Measurements from ENCODE around the gene LPIN1.
"Not testable (repeated sequence)": the region's sequence is repeated elsewhere in the genome, so short reads cannot be mapped to it uniquely, and the experiment has no call there.

Gene LPIN1

GRCh38 chr2:11810237-11810977 is 64.0 kb downstream of the LPIN1 start:
- DNase-seq, result no peak

DNA sequence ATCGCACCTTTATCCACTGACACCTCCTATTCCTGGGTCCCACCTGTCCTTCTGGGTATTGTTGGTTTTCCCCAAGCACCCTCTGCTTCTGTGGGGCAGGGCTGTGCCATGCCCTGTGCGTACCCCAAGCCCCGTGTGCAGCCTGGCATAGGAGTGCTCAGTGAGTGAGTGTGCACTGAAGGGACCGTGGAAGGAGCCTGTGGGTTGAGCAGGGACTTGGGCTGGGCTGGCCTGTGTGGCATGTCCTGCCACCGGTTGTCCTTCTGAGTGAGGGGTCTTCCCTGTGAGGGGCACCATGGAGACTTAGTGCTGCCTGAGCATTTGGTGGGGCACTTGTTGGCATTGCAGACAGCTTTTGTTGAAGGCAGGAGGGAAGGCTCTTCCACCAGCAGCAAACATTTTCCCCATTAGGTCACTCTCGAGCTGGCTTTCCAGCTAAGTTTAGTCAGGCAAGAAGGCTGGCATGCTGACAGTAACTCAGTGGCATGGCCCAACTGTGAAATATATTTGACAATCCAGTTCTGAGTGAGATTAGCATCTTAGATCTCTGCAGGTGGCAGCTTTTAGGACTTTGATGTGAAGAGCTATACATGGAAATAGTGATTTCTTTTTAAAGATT is 64.7 kb downstream of the LPIN1 start:
- no peak for DNase-seq

- no peak for DNase-seq
Observed at GRCh38 chr2:11812466-11813248, 66.2 kb downstream of the LPIN1 start.

DNA sequence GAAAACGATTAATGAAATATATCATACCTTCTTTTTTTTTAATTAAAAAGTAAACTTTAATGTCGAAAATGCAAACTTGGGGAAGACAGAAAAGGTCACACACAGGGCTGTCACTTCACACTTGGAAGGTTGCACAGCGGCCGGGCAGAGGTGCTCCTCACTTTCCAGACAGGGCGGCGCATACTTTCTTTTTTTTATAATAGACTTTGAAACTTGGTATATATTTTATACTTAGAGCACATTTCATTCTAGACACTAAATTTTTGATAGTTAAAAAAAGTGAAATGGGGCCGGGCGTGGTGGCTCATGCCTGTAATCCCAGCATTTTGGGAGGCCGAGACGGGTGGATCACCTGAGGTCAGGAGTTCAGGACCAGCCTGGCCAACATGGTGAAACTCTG is 66.9 kb downstream of the LPIN1 start:
- not testable (repeated sequence) for DNase-seq

DNA sequence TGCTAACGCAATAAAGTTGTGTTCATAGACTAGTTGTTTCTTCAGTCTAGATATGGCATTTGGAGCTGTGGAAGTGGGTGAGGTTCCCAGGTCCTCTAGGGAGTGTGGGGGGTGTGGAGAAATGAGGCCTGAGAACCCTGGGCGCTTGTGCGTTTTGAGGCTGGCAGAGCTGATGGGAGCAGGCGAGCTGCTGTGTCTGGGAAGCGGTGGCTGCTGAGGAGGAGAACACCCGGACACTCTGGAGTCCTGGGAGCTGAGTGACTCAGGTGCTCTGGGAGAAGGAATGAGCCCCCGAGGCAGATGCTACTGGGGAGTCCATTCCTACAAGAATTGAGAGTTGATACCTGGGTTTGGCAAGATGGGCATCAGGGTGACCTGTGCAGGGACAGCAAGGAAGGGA is 67.5 kb downstream of the LPIN1 start:
- no peak for DNase-seq

- DNase-seq, result no peak
Observed at GRCh38 chr2:11814979-11815510, 68.6 kb downstream of the LPIN1 start.

DNA sequence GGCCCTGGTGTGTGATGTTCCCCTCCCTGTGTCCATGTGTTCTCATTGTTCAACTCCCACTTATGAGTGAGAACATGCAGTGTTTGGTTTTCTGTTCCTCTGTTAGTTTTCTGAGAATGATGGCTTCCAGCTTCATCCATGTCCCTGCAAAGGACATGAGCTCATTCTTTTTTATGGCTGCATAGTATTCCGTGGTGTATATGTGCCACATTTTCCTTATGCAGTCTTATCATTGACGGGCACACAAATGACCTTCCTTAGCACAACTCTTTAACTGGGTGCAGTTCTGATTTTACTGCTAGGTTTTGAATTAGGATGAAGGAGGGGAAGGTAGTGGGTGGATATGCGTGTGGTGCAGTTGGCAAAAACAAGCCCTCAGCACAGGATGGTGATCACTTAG is 70.5 kb downstream of the LPIN1 start:
- not testable (repeated sequence) for DNase-seq

- no peak for DNase-seq
Observed at GRCh38 chr2:11819235-11819729, 72.8 kb downstream of the LPIN1 start.

DNA sequence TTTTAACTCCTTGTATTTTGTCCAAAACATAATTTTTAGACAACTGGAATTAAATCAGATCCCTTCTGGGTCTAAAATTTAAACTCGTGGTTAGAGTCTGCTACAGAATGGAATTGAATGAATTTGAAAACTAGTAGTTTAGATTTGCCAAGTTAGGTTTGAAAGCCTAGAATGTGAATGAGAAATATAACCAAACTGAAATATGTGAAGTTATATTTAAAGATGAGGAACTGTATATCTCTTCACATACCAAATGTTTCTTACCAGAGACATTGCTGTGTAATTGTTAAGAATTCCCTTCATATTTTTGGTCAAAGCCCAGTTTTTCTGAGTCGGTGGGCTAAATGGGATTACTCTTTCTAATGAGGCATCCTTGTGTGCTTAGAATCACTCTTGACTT is 74.2 kb downstream of the LPIN1 start:
- DNase-seq, result no peak

GRCh38 chr2:11821705-11822104 is 75.3 kb downstream of the LPIN1 start:
- DNase-seq, result no peak

DNA sequence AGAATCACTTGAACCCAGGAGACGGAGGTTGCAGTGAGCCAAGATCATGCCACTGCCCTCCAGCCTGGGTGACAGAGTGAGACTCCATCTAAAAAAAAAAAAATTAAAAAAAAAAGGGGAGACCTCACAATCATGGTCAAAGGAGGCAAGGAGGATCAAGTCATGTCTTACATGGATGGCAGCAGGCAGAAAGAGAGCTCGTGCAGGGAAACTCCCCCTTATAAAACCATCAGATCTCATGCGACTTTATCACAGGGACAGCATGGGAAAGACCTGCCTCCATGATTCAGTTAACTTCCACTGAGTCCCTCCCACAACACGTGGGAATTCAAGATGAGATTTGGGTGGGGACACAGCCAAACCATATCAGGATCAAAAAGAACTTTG is 75.9 kb downstream of the LPIN1 start:
- not testable (repeated sequence) for DNase-seq

GRCh38 chr2:11822746-11823451 is 76.5 kb downstream of the LPIN1 start:
- DNase-seq, result no peak

GRCh38 chr2:11824901-11825828 is 78.7 kb downstream of the LPIN1 start:
- no peak for DNase-seq

DNA sequence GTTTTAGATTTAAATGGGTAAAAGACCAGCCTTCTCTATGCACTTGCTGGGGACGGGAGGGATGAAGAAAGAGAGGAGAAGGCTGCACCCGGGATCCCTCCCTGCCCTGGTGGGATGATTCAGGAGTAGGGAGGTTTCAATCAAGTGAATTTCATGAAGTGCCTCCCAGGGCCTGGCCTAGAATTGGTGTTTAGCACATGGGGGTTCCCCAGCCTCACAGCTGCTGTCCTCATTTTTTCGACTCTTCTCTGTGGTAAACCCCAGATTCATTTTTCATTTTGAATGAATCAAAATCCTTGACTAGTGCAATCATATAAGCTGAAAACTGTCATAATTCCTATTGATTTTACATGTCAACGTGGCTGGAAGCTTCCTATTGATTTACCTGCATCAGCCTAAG is 81.1 kb downstream of the LPIN1 start:
- DNase-seq, result no peak

- no peak for DNase-seq
Observed at GRCh38 chr2:11828933-11829323, 82.5 kb downstream of the LPIN1 start.

DNA sequence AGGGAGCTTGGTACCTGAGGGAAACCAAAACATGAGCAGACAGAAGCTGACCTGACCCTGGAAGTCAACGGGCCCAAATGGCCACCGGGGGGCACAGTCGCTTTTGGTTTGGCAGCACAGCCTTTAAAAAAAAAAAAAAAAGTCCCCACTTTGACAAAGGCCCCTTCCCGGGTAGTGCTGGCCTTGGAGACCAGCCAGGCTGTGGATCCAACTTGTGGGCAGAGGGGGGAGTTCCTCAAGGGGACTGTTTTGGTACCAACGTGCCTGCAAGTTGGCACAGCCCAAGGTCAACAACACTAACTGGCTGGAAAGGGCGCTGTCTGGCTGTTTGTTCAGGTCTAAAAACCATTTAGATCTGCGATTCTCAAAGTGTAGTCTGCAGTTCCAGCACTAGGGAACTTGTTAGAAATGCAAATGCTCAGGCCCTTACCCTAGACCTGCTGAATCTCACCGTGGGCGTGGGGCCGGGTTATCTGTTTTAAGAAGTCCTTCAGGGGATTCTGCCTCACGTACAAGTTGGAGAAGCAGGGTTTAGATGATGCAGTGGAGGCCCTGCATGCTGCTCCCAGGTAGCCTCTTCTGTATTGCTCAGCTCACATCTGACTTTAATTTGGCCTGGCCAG is 83.0 kb downstream of the LPIN1 start:
- peak in 51 of 56 donors; percentile 5 to 76 (median 50) for DNase-seq

DNA sequence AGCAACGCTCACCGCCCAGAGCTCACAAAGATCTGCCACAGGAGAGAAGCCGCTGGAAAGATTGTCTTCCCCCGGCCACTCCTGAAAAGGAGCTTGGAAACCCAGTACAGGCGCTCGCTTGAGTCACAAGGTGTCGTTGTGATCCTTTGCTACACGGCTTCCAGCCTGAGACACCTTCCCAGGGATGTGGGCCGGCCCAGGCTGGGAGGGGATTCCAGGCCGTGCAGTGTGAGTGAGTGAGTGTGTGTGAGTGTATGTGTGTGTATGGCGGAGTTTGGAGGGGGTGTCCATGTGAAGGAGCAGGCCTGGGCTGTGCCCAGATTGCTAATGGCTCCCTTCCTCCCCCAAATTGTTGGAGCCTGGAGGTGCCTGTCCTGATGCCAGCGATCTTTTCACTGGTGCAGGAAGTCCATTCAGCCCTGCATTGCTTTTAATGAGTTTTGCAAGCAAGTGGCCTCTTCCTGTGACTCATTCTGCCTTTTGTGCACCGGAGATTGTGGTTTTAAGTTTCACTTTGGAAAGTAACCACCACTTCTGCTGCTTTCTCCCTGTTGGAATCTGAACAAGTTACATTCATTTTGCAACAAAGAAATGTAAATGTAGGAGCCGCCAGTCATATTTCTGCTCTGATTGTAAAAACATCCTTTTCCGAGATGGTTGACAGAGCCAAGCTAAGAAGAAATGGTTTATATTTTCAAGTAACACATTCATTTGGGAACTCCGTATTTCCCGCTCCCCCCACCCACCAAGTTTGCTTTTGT is 83.7 kb downstream of the LPIN1 start:
- DNase-seq, result peak in 54 of 56 donors; percentile 12 to 86 (median 62)

GRCh38 chr2:11830708-11831301 is 84.4 kb downstream of the LPIN1 start:
- DNase-seq, result no peak
